ENCODE measurements around the gene HDAC8. TPM values are rescaled to one million over a fixed set of nuclear protein-coding genes. Genes with fewer than 3 reads are reported as not detected.

The HDAC8 gene
- total and polyA plus RNA-seq, 8 donors = 28.7 to 49.5 (median 39.6) TPM

DNA sequence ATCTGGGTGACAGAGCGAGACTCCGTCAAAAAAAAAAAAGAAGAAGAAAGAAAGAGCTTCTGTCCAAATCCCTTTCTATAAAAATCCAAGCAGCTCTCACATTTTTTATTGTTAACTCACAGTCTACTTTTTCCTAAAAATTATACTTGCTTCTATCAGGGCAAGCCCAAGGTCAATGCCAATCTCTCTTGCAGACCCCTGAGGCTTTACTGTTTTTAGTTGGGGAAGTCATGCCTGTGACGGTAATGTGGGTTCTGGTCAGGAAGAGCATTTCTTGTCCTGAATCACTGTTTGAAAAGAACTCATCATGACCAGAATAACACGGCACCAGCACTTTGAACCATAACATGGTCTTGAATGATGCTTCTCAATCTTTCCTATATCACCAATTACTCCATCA, 212.3 kb downstream of the HDAC8 start:
- Histone ChIP-seq H3K4me1 (no peaks in the 10 kb centered on the region), H3K27ac (no peak overlapping the region), H3K9me3 (no peaks in the 10 kb centered on the region), H3K27me3 (peaks cover 0 to 4% of the 10 kb centered on the region in 2 donors), H3K36me3 (no peaks in the 10 kb centered on the region), H3K4me3 (no peak overlapping the region)
- DNase-seq = no peak
- no peak for ATAC-seq
- intact Hi-C loops (cut with DNase I) = no loop called here
- TF ChIP-seq, protein P1, sequence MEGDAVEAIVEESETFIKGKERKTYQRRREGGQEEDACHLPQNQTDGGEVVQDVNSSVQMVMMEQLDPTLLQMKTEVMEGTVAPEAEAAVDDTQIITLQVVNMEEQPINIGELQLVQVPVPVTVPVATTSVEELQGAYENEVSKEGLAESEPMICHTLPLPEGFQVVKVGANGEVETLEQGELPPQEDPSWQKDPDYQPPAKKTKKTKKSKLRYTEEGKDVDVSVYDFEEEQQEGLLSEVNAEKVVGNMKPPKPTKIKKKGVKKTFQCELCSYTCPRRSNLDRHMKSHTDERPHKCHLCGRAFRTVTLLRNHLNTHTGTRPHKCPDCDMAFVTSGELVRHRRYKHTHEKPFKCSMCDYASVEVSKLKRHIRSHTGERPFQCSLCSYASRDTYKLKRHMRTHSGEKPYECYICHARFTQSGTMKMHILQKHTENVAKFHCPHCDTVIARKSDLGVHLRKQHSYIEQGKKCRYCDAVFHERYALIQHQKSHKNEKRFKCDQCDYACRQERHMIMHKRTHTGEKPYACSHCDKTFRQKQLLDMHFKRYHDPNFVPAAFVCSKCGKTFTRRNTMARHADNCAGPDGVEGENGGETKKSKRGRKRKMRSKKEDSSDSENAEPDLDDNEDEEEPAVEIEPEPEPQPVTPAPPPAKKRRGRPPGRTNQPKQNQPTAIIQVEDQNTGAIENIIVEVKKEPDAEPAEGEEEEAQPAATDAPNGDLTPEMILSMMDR (IDR thresholded peaks at IDR 0.05) = no peak

DNA sequence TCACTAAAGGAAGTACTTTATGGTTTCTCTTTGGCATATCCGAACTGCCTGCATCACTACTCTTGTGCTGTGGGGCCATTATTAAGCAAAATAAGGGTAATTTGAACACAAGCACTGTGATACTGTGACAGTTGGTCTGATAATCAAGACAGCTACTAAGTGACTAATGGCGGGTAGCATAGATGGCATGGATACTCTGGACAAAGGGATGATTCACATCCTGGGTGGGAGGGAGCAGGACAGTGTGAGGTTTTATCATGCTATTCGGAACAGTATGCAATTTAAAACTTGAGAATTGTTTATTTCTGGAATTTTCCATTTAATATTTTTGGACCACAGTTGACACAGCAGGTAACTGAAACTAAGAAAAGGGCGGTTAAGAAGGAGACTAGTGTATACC, 214.3 kb downstream of the HDAC8 start:
- no peaks in the 10 kb centered on the region for H3K36me3 ChIP-seq
- intact Hi-C loops (cut with DNase I) = no loop called here
- H3K27me3 ChIP-seq = peaks cover 0 to 4% of the 10 kb centered on the region in 2 donors
- no peak overlapping the region for H3K4me3 ChIP-seq
- DNase-seq (no peak), ATAC-seq (no peak)
- H3K4me1 ChIP-seq = no peaks in the 10 kb centered on the region
- H3K9me3 ChIP-seq = no peaks in the 10 kb centered on the region
- TF ChIP-seq, protein P1 (IDR thresholded peaks at IDR 0.05) = no peak
- no peak overlapping the region for H3K27ac ChIP-seq

DNA sequence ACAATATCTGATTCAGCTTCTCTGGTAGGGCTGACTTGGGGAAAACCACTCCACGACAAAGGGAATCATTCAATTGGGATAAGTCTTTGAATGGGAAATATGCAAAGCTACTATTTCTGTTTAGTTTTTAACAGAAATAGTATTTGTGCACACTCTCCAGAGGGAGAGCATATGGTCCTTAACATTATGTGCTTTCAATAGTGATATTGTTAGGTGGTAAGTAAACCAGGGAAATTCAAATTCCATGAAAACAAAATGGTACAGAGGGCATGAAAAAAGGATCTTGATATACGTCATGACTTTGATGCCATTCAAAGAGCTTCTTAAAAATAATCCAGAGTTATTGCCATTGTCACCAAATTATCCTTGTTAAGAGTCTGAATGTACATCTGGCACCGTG, 219.9 kb downstream of the HDAC8 start:
- peaks cover 0 to 4% of the 10 kb centered on the region in 2 donors for H3K27me3 ChIP-seq
- TF ChIP-seq, protein P1 (IDR thresholded peaks at IDR 0.05) = no peak

DNA sequence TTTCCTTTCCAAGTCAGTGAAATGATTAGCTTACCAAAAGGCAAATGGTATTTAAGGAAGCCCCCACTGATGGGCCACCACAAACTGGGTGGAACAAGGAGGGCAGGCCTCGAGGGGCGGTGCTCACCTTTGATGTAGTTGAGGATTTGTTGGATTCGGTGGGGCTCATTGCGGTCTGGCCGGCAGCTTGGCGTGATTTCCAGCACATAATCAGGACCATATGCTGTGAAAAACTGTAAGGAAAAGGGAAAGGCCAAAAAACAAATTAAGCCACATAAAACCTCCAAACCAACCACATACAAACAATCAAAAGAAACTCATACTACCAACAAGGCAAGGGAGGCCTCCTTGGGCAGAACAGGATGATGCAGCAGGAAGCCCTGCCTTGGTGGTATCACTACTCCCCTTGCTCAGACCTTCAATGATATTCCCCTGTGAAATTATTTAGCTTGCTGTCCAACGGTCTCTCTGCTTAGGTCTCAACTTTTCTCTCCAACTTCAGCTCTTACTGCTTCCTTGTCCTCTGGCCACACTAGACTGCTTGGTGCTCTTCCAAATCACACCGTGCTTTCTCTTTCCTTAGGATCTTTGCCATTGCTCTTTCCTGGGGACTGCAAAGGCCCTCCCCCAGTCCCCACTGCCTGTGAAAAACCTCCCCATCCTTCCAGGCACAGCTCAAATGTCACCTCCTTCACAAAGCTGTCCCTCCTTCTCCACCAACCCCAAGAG, 220.9 kb downstream of the HDAC8 start:
- H3K27me3 ChIP-seq = peaks cover 0 to 4% of the 10 kb centered on the region in 2 donors
- DNase-seq (no peak), ATAC-seq (no peak)
- no peak overlapping the region for H3K27ac ChIP-seq
- no peaks in the 10 kb centered on the region for H3K9me3 ChIP-seq
- TF ChIP-seq, protein P1 (IDR thresholded peaks at IDR 0.05) = no peak
- H3K4me3 ChIP-seq = no peak overlapping the region
- peaks cover 0 to 23% of the 10 kb centered on the region in 2 donors for H3K36me3 ChIP-seq
- intact Hi-C loops (cut with DNase I) = no loop called here
- no peaks in the 10 kb centered on the region for H3K4me1 ChIP-seq

More for the DNA sequence above, 219.9 kb downstream of the HDAC8 start:
- Histone ChIP-seq H3K4me3 (no peak overlapping the region), H3K27ac (no peak overlapping the region), H3K9me3 (no peaks in the 10 kb centered on the region), H3K36me3 (peaks cover 0 to 23% of the 10 kb centered on the region in 2 donors), H3K4me1 (no peaks in the 10 kb centered on the region)
- ATAC-seq = no peak
- intact Hi-C loops (cut with DNase I) = no loop called here
- no peak for DNase-seq

DNA sequence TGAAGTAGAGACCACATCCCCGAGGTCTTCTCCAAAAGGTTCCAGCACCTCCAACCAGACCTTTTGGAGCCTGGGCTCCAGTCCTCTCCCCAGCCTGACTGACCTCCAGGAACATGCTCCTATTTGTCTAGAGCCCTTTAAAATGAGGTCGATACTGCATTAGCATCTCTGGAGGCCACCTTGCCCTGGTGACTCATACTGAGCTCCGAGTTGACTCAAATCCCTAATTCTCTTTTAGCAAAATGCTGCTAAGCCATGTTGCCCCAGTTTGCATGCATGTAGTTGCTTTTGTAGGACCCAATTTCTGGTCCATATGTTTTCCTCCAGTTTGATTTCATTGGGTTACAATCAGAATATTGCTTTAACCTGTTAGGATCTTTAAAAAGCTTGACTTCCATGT, 223.5 kb downstream of the HDAC8 start:
- Histone ChIP-seq H3K4me3 (no peak overlapping the region), H3K4me1 (no peaks in the 10 kb centered on the region), H3K27me3 (peaks cover 0 to 2% of the 10 kb centered on the region in 2 donors), H3K27ac (no peak overlapping the region), H3K9me3 (no peaks in the 10 kb centered on the region), H3K36me3 (peaks cover 0 to 23% of the 10 kb centered on the region in 2 donors)
- TF ChIP-seq, protein P1 (IDR thresholded peaks at IDR 0.05) = no peak
- no peak for DNase-seq
- intact Hi-C loops (cut with DNase I) = no loop called here
- ATAC-seq = no peak

All from left lung (tissue), 10 donors.